Aorta (tissue), 5 donors: Measurements from ENCODE around the gene CRB1. TPM values are rescaled to one million over a fixed set of nuclear protein-coding genes. Genes with fewer than 3 reads are reported as not detected.

ENCODE experiments used
- ATAC-seq: fragments of 200-7000 bp; cut with Tn5 transposase; one replicate; pipeline ENCODE4 v1.9.1; 2022; ENCODE audit warnings: moderate library complexity; ENCODE audit not compliant: low FRiP score
- DNase-seq, 2 donors: peaks; one replicate each; pipeline ENCODE4 v3.0.0-alpha.2; 2020
- H3K27ac ChIP-seq, 2 donors: one replicate each; pipeline ENCODE4 v1.5.1; 2013; ENCODE audit warnings: low read length in 2 of 2, mild to moderate bottlenecking in 2 of 2, moderate library complexity in 2 of 2, control low read depth in 1 of 2, inconsistent platforms in 1 of 2, low read depth in 1 of 2
- H3K27me3 ChIP-seq, 2 donors: one replicate each; pipeline ENCODE4 v1.6.1; 2013; ENCODE audit warnings: control low read depth in 1 of 2, low read length in 1 of 2, mild to moderate bottlenecking in 1 of 2, moderate library complexity in 1 of 2; ENCODE audit not compliant: insufficient read depth in 2 of 2, control insufficient read depth in 1 of 2
- H3K36me3 ChIP-seq, 2 donors: one replicate each; pipeline ENCODE4 v1.6.1; 2013; ENCODE audit warnings: control low read depth in 1 of 2, low read length in 1 of 2, mild to moderate bottlenecking in 1 of 2; ENCODE audit not compliant: insufficient read depth in 2 of 2, control insufficient read depth in 1 of 2
- H3K4me1 ChIP-seq, 2 donors: one replicate each; pipeline ENCODE4 v1.6.1; 2013; ENCODE audit warnings: low read length in 2 of 2, control low read depth in 1 of 2, mild to moderate bottlenecking in 1 of 2, moderate library complexity in 1 of 2; ENCODE audit not compliant: insufficient read depth in 2 of 2, control insufficient read depth in 1 of 2
- H3K4me3 ChIP-seq, 2 donors: one replicate each; pipeline ENCODE4 v1.5.1; 2013; ENCODE audit warnings: low read length in 2 of 2, control low read depth in 1 of 2, mild to moderate bottlenecking in 1 of 2
- H3K9me3 ChIP-seq: one replicate; pipeline ENCODE4 v1.6.1; 2013; ENCODE audit warnings: mild to moderate bottlenecking, low read length; ENCODE audit not compliant: control insufficient read depth
- WGBS, 2 donors: extraction: QIAGEN DNeasy Blood & Tissue Kit; methylation state at CpG; one replicate each; pipeline ENCODE4 v1.1.7; 2013; 5-methylcytosine and 5-hydroxymethylcytosine counted together
- intact Hi-C, 2 donors: fragments of 100-400 bp; cut with DNase I; formaldehyde crosslinking; loops; one replicate each; pipeline versions ENCODE4 v1.14.2 to v1.15.0; 2022
- polyA plus RNA-seq, 2 donors: library from polyadenylated mRNA; stranded (reverse); fragments of 200-250 nt; gene quantifications; one replicate each; pipeline ENCODE4 v1.2.3, GENCODE V29; 2013
- total RNA-seq, 2 donors: library from RNA; stranded (reverse); fragmentation: NEBNext Ultra II Directional; extraction: Animal tissue kit (Norgen Biotek cat#: 25700); gene quantifications; one replicate each; pipeline ENCODE4 v1.2.1, GENCODE V29; 2021
- donor health status: healthy with polysubstance abuse.
- donor health status: Bipolar disorder and iron deficiency.
- donor health status: DM: no; HTN: no; CAD: no.
- donor health status: DM: no; HTN: no; CAD: no.
- donor health status: DM: yes; HTN: yes; CAD: no.

The CRB1 gene
- total and polyA plus RNA-seq, 4 donors, result under 0.01 to 0.16 (median 0.15) TPM; not detected in 1

DNA sequence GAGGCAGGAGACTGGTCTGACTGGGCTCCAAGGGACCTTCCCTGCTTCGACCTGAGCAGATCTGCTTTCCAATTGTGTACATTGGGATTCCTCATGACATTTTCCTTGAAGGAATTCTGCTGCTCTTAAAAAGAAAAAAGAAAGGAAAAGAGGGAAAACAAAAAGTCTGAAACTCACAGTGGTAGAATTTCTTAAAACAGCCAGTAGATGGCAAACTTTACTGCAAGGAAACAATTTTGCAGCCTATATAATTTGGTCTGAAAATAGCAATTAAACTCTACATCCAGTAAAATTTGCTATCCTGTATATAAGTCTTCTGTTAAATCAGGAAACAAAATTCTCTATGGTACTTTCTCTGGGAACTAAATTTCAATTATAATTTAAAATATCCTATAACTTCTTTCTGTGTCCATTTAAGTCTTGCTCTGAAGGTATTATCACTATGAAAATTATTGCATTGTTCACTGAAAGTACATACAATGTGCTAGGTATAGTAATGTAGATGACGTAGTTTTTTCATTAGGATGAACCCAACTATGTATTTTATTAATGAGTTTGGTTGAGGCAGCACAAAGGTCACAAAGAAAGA is 59.8 kb downstream of the CRB1 start:
- Histone ChIP-seq H3K27me3 (no peaks in the 10 kb centered on the region), H3K9me3 (no peaks in the 10 kb centered on the region), H3K36me3 (no peaks in the 10 kb centered on the region), H3K4me1 (no peaks in the 10 kb centered on the region), H3K27ac (no peak overlapping the region), H3K4me3 (no peak overlapping the region)
- 19 to 20% methylated on average over 2 of the region's 2 CpGs for WGBS, 2 donors
- no peak for ATAC-seq
- DNase-seq, result no peak
- intact Hi-C loops, result no loop called here

DNA sequence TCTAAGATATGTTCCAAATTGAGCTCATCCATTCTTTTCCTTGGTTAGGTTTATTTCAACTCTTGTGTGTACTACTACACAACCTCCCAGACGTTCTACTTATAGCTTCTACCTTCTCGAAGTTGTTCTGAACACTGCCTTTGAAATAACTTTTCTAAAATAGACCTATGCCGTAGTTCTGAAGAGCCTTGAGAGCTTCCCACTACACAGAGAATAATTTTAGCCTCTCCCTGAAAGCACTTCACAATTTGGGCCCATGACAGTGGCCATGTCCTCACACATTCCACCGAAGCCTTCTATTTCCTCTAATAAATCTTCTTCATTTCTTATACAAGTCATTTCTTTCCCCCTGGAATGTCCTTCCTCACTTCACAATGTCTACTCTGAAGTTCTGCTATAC is 62.2 kb downstream of the CRB1 start:
- intact Hi-C loops, result loop anchor here in 1 of 2 donors (10.0 kb wide), 1 partner anchor 155 kb away; no protein-coding TSS in a partner anchor
- no peaks in the 10 kb centered on the region for H3K9me3 ChIP-seq
- no peak overlapping the region for H3K4me3 ChIP-seq
- no peaks in the 10 kb centered on the region for H3K27me3 ChIP-seq
- WGBS, 2 donors, result 49 to 56% methylated on average over 4 of the region's 4 CpGs
- H3K27ac ChIP-seq, result no peak overlapping the region
- ATAC-seq (no peak), DNase-seq (no peak)
- no peaks in the 10 kb centered on the region for H3K4me1 ChIP-seq
- H3K36me3 ChIP-seq, result no peaks in the 10 kb centered on the region

DNA sequence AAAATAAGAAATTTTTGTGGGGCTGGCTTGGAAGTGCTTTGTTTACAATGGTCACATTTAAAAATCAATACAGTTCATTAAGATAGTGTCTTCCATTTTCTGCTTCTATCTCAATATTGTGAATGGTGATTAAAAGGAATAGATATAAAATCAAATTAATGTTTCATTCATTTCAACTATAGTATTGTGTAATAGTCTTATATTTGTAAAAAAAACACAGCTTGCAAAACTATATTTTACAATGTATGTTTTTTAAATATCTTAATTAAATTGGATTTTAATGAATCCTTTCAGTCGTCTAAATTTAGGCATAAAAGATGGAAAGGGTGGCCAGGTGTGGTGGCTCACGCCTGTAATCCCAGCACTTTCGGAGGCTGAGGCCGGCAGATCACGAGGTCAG is 63.5 kb downstream of the CRB1 start:
- ATAC-seq (no peak), DNase-seq (no peak)
- Histone ChIP-seq H3K27me3 (no peaks in the 10 kb centered on the region), H3K4me1 (no peaks in the 10 kb centered on the region), H3K36me3 (no peaks in the 10 kb centered on the region), H3K27ac (no peak overlapping the region), H3K4me3 (no peak overlapping the region), H3K9me3 (no peaks in the 10 kb centered on the region)
- 94 to 97% methylated on average over 5 of the region's 5 CpGs for WGBS, 2 donors
- intact Hi-C loops, result loop anchor here in 1 of 2 donors (10.0 kb wide), 1 partner anchor 157 kb away; no protein-coding TSS in a partner anchor

DNA sequence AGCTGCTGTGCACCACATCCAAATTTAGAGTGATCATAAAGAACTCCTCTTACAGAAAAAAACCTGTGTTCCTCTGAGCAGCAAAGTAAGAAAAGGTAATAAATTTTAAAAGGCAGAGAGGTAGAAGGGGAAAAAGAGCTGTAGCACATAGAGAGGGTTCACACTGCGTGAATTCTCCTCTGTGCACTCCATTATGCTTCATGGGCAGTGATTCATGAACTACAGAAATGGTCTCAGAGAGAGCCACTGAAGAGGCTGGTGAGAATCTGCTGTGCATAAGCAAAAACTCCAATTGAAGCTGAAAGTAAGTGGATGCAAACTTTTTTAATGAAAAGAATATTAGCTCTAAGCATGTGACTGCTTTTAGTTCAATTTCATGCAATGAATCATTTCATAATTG is 65.0 kb downstream of the CRB1 start:
- DNase-seq (no peak), ATAC-seq (no peak)
- 92 to 98% methylated on average over 1 of the region's 1 CpG for WGBS, 2 donors
- H3K36me3 ChIP-seq, result no peaks in the 10 kb centered on the region
- no peak overlapping the region for H3K4me3 ChIP-seq
- intact Hi-C loops, result loop anchor here in 1 of 2 donors (10.0 kb wide), 1 partner anchor 158 kb away; no protein-coding TSS in a partner anchor
- H3K4me1 ChIP-seq, result no peaks in the 10 kb centered on the region
- H3K27me3 ChIP-seq, result no peaks in the 10 kb centered on the region
- H3K9me3 ChIP-seq, result peaks cover 2% of the 10 kb centered on the region
- H3K27ac ChIP-seq, result no peak overlapping the region

DNA sequence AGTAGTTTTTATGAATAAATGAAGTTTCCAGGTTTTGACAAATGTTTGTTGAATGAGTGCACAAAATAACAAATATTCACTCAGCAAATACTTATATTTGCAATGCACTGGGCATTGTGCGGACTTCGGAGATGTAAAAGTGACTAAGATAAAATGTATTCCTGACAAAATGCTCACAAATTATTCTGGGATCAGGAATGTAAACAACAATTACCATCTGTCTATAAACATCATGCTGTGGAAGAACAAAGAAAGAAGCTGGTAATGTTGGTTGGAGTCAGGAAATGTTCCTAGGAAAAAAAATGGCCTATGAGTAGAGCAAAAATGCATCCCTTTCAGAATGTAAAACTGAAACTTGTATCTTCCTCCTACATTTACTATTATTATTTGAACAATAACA is 68.5 kb downstream of the CRB1 start:
- Histone ChIP-seq H3K4me3 (no peak overlapping the region), H3K36me3 (no peaks in the 10 kb centered on the region), H3K27me3 (no peaks in the 10 kb centered on the region), H3K27ac (no peak overlapping the region), H3K4me1 (no peaks in the 10 kb centered on the region), H3K9me3 (peaks cover 2% of the 10 kb centered on the region)
- DNase-seq, result no peak
- ATAC-seq, result no peak
- WGBS, 2 donors, result 96% methylated on average over 2 of the region's 2 CpGs
- intact Hi-C loops, result loop anchor here in 1 of 2 donors (10.0 kb wide), 1 partner anchor 162 kb away; no protein-coding TSS in a partner anchor

DNA sequence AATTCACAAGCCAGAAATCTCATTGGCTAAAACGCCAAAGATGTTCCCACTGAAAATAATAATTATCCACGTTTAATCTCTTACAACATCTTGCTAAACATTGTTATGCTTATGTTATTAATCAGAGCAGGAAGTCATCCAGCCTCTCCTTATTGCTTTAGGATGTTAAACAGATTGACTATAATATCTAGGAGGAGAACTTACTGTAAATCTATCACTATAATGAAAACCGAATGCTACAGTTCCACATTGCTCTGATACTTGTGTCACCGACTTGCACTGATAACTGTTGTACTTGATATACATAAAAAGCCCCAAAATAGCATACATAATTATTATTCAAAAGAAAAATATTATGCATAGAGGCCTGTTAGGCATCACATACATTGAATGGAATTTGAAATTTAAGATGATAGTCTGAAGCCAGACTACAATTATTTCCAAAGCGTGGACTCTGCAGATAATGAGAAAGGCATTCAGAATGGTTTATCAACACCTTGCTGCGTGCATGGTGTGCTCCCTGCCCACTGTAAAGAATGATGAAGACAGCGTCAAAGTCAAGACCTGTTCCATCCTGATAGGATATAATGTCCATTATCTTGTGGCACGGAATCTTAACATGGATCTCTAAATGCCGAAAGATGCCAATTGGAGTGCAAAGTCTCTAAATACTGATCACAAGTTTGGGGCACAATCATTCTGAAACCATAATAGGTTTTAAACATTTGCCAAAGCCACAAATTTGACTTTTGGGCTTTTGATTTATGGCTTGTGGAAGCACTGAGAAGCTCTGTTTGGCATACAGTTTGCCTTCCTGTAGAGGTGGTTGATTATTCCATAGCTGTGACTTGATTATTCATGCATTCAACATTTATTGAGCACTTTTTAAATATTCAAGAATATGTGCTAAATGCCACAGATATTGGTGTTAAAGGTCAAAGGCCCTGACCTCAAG is 71.3 kb downstream of the CRB1 start:
- intact Hi-C loops, result loop anchor here in 1 of 2 donors (10.0 kb wide), 1 partner anchor 165 kb away; no protein-coding TSS in a partner anchor
- 67 to 72% methylated on average over 9 of the region's 9 CpGs for WGBS, 2 donors
- DNase-seq, result no peak
- Histone ChIP-seq H3K9me3 (peaks cover 2% of the 10 kb centered on the region), H3K27ac (no peak overlapping the region), H3K4me3 (no peak overlapping the region), H3K36me3 (no peaks in the 10 kb centered on the region), H3K4me1 (peaks cover 0 to 2% of the 10 kb centered on the region in 2 donors), H3K27me3 (no peaks in the 10 kb centered on the region)
- ATAC-seq, result no peak

DNA sequence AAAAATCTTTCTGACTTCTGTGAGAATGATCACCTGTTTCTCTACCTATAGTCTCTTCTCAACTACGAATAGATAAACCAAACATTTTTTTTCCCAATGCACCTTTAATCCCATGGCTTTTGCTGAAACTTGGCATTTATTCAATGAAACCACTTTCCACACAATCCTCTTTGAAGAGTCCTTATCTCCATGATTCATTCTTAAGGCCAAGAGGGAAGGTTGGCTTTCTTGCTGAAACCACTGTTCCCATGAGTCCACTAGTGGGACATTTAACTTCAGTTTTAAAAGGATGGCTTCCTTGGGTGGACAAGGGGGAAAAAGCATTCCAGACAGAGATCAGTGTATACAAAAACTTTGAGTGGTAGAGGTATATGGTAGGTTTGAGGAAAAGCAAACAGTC is 73.6 kb downstream of the CRB1 start:
- ATAC-seq (no peak), DNase-seq (no peak)
- peaks cover 2% of the 10 kb centered on the region for H3K9me3 ChIP-seq
- H3K27me3 ChIP-seq, result no peaks in the 10 kb centered on the region
- H3K36me3 ChIP-seq, result no peaks in the 10 kb centered on the region
- WGBS, 2 donors, result 70 to 92% methylated on average over 1 of the region's 1 CpG
- H3K27ac ChIP-seq, result no peak overlapping the region
- peaks cover 0 to 2% of the 10 kb centered on the region in 2 donors for H3K4me1 ChIP-seq
- no peak overlapping the region for H3K4me3 ChIP-seq
- intact Hi-C loops, result no loop called here

DNA sequence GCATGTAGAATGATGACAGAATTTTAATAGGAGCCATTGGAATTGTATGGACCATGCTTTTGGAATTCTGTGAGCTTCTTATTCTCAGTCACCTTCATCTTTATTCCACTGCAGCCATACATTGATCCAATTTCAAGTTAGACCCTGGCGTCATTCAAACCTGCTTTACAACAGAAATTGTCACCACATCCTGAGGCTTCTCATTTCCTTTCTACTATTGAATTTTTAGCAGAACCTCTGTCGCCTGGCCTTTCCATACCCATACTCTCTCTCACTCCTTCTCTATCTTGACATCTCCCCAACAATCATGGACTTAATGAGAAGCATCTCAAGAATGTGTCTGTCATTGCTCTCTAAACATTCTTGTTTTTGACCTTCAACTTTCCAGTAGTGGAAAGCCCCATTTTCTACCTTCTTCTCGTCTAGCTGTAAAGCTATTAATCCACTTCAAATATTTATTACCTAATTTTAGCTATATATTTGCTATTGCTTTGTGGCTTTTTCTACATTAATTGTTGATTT is 74.1 kb downstream of the CRB1 start:
- H3K9me3 ChIP-seq, result peaks cover under 1% of the 10 kb centered on the region
- no peak overlapping the region for H3K27ac ChIP-seq
- no peaks in the 10 kb centered on the region for H3K36me3 ChIP-seq
- H3K4me3 ChIP-seq, result no peak overlapping the region
- 67 to 70% methylated on average over 3 of the region's 3 CpGs for WGBS, 2 donors
- H3K4me1 ChIP-seq, result peaks cover 0 to 2% of the 10 kb centered on the region in 2 donors
- ATAC-seq, result no peak
- intact Hi-C loops, result no loop called here
- no peak for DNase-seq
- H3K27me3 ChIP-seq, result no peaks in the 10 kb centered on the region
